ENCODE results near the gene CYSRT1. TPM values are rescaled to one million over a fixed set of nuclear protein-coding genes. Genes with fewer than 3 reads are reported as not detected.

CYSRT1 gene
- polyA plus RNA-seq, 3 donors, result 0.17 TPM; not detected in 2

GRCh38 chr9:137194909-137195308 is 30.1 kb upstream of the CYSRT1 start:
- Histone ChIP-seq H2AFZ (ENCODE audit: insufficient read depth, low read depth, low read length, poor library complexity, severe bottlenecking) (no peak overlapping the region), H3K9me3 (replicated peaks in 1 of 2; ENCODE audit: control insufficient read depth in 1 of 2, insufficient read depth in 1 of 2, low read length in 2 of 2) (no peaks in the 10 kb centered on the region), H3K4me1 (ENCODE audit: control insufficient read depth in 1 of 2, insufficient read depth in 2 of 2, low read length in 2 of 2) (peaks cover 22 to 30% of the 10 kb centered on the region in 2 donors), H3K27me3 (ENCODE audit: control insufficient read depth in 2 of 2, insufficient read depth in 2 of 2, low read length in 2 of 2) (peaks cover 0 to 4% of the 10 kb centered on the region in 2 donors), H3K79me2 (ENCODE audit: insufficient read depth, low read length) (peaks cover 22% of the 10 kb centered on the region), H3K9ac (ENCODE audit: insufficient read depth, low read length, poor library complexity, severe bottlenecking) (no peak overlapping the region), H4K20me1 (ENCODE audit: insufficient read depth, low read length) (peaks cover 38% of the 10 kb centered on the region), H3K4me2 (replicated peaks; ENCODE audit: extremely low read depth, low read length, poor library complexity, severe bottlenecking) (no peak overlapping the region), H3K4me3 (replicated peaks in 1 of 3; ENCODE audit: low read depth in 2 of 3, low read length in 3 of 3) (no peak overlapping the region), H3K27ac (ENCODE audit: low read depth in 1 of 2, low read length in 2 of 2) (no peak overlapping the region), H3K36me3 (replicated peaks in 1 of 2; ENCODE audit: control insufficient read depth in 1 of 2, insufficient read depth in 2 of 2, low read length in 2 of 2) (peaks cover 17 to 20% of the 10 kb centered on the region in 2 donors)
- H3K9me3 Mint-ChIP-seq, result peaks cover 0 to 2% (median 0%) of the 10 kb centered on the region in 7 donors
- H3K27me3 Mint-ChIP-seq (ENCODE audit: low read depth in 3 of 3), result peaks cover 0 to 4% (median 0%) of the 10 kb centered on the region in 3 donors
- no peak for DNase-seq
- no peak for TF ChIP-seq CTCF (IDR thresholded peaks at IDR 0.05)
- H3K36me3 Mint-ChIP-seq, result peaks cover 5 to 25% of the 10 kb centered on the region in 2 donors
- H3K4me3 Mint-ChIP-seq, result no peak overlapping the region
- WGBS (ENCODE audit: insufficient coverage), result 97% methylated on average over 8 of the region's 10 CpGs
- intact Hi-C loops (cut with micrococcal nuclease), result no loop called here
- no peak overlapping the region for H3K27ac Mint-ChIP-seq
- H3K4me1 Mint-ChIP-seq, result peaks cover 20% of the 10 kb centered on the region

GRCh38 chr9:137195525-137196220 is 29.3 kb upstream of the CYSRT1 start:
- Histone ChIP-seq H3K27me3 (ENCODE audit: control insufficient read depth in 2 of 2, insufficient read depth in 2 of 2, low read length in 2 of 2) (peaks cover 0 to 4% of the 10 kb centered on the region in 2 donors), H3K9ac (ENCODE audit: insufficient read depth, low read length, poor library complexity, severe bottlenecking) (no peak overlapping the region), H3K4me2 (replicated peaks; ENCODE audit: extremely low read depth, low read length, poor library complexity, severe bottlenecking) (no peak overlapping the region), H4K20me1 (ENCODE audit: insufficient read depth, low read length) (peaks cover 31% of the 10 kb centered on the region), H3K9me3 (replicated peaks in 1 of 2; ENCODE audit: control insufficient read depth in 1 of 2, insufficient read depth in 1 of 2, low read length in 2 of 2) (no peaks in the 10 kb centered on the region), H3K4me3 (replicated peaks in 1 of 3; ENCODE audit: low read depth in 2 of 3, low read length in 3 of 3) (no peak overlapping the region), H3K27ac (ENCODE audit: low read depth in 1 of 2, low read length in 2 of 2) (no peak overlapping the region), H3K4me1 (ENCODE audit: control insufficient read depth in 1 of 2, insufficient read depth in 2 of 2, low read length in 2 of 2) (peaks cover 18 to 24% of the 10 kb centered on the region in 2 donors), H3K79me2 (ENCODE audit: insufficient read depth, low read length) (peaks cover 14% of the 10 kb centered on the region), H3K36me3 (replicated peaks in 1 of 2; ENCODE audit: control insufficient read depth in 1 of 2, insufficient read depth in 2 of 2, low read length in 2 of 2) (peaks cover 14% of the 10 kb centered on the region in 2 donors), H2AFZ (ENCODE audit: insufficient read depth, low read depth, low read length, poor library complexity, severe bottlenecking) (no peak overlapping the region)
- intact Hi-C loops (cut with micrococcal nuclease), result no loop called here
- no peak for TF ChIP-seq CTCF (IDR thresholded peaks at IDR 0.05)
- H3K9me3 Mint-ChIP-seq, result no peaks in the 10 kb centered on the region
- peaks cover 0 to 4% (median 0%) of the 10 kb centered on the region in 3 donors for H3K27me3 Mint-ChIP-seq (ENCODE audit: low read depth in 3 of 3)
- peaks cover 2 to 19% of the 10 kb centered on the region in 2 donors for H3K36me3 Mint-ChIP-seq
- H3K27ac Mint-ChIP-seq, result no peak overlapping the region
- WGBS (ENCODE audit: insufficient coverage), result 97% methylated on average over 20 of the region's 21 CpGs
- peaks cover 16% of the 10 kb centered on the region for H3K4me1 Mint-ChIP-seq
- DNase-seq, result no peak
- H3K4me3 Mint-ChIP-seq, result no peak overlapping the region
